ENCODE measurements around the gene LRRC32.
"Not testable (repeated sequence)": the region's sequence is repeated elsewhere in the genome, so short reads cannot be mapped to it uniquely, and the experiment has no call there.

The LRRC32 gene

DNA sequence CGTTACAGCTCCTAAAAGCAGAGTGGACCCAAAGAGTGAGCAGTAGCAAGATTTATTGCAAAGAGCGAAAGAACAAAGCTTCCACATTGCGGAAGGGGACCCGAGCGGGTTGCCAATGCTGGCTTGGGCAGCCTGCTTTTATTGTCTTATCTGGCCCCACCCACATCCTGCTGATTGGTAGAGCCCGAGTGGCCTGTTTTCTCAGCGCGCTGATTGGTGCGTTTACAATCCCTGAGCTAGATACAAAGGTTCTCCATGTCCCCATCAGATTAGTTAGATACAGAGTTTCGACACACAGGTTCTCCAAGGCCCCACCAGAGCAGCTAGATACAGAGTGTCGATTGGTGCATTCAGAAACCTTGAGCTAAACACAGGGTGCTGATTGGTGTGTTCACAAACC is 62.3 kb downstream of the LRRC32 start:
- DNase-seq = not testable (repeated sequence)

Data from stimulated activated CD4-positive, alpha-beta T cell treated with anti-CD3 and anti-CD28 coated beads, Interleukin-12 subunit alpha, Interleukin-12 subunit beta, amount 100 ng/mL, for 4 hours (primary cell).